ENCODE data around the gene TTC13. TPM values are rescaled to one million over a fixed set of nuclear protein-coding genes. Genes with fewer than 3 reads are reported as not detected.

TTC13 gene
- total RNA-seq, 2 experiments from 2014 or later = 24.9 to 25.0 TPM

DNA sequence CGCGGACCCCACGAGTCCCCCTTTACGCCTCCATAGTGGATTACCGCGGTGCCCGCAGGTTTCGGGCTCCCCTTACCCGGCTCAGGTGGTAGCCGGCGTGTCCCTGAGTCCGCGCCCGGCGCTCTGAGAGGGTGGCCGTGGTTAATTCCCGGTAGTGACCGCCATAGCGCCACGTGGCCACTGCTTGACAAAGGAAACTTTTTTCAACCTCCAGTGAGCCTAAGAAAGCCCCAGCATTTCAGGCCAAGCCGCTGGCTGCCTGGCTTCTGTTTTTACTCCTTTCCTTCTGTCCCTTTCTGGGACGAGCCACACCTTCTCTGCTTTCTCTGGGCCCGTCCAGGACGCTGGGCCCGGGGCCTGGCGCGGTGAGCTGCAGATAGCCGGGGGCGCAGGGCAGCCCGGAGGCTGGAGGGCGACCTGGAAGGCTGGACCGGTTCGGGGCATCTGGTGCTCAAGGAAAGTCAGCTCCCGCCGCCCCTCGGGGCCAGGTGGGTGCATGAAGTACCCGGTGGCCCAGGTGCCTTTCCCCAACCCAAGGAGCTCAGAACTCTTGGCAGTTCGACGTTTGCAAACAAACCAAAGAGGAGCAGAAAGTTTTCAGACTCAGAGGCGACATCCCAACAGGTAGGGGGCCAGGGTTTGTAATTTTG, 109.8 kb downstream of the TTC13 start:
- Histone ChIP-seq H3K27me3 (ENCODE audit: control insufficient read depth in 1 of 2, insufficient read depth in 2 of 2, low read length in 2 of 2) (peaks cover 17 to 21% of the 10 kb centered on the region in 2 experiments), H3K36me3 (ENCODE audit: insufficient read depth, low read length) (no peaks in the 10 kb centered on the region), H3K9me3 (ENCODE audit: control insufficient read depth in 1 of 2, insufficient read depth in 1 of 2, low read length in 2 of 2) (no peaks in the 10 kb centered on the region), H3K4me3 (ENCODE audit: low read length) (peak overlapping the region; percentile 64), H3K4me1 (ENCODE audit: insufficient read depth, low read length) (peaks cover 17% of the 10 kb centered on the region), H3K27ac (ENCODE audit: low read depth in 1 of 2, low read length in 2 of 2) (no peak overlapping the region)
- CTCF ChIA-PET = no interaction called here
- peak in 1 of 14 experiments; percentile 73 for DNase-seq
- H3K27me3 Mint-ChIP-seq = peaks cover 20% of the 10 kb centered on the region
- H3K36me3 Mint-ChIP-seq (ENCODE audit: low read depth) = no peaks in the 10 kb centered on the region
- no peak for ATAC-seq (ENCODE audit: poor library complexity)
- peaks cover 14% of the 10 kb centered on the region for H3K4me1 Mint-ChIP-seq (ENCODE audit: low read depth)
- intact Hi-C loops (cut with DNase I, micrococcal nuclease) = loop anchor here in 1 of 2 experiments (2.0 to 10.0 kb wide), 4 partner anchors 110 to 556 kb away; partner anchors contain the start of genes ARV1, COG2, EGLN1 and FAM89A
- H3K4me3 Mint-ChIP-seq = peak overlapping the region; percentile 93
- TF ChIP-seq, protein P1, sequence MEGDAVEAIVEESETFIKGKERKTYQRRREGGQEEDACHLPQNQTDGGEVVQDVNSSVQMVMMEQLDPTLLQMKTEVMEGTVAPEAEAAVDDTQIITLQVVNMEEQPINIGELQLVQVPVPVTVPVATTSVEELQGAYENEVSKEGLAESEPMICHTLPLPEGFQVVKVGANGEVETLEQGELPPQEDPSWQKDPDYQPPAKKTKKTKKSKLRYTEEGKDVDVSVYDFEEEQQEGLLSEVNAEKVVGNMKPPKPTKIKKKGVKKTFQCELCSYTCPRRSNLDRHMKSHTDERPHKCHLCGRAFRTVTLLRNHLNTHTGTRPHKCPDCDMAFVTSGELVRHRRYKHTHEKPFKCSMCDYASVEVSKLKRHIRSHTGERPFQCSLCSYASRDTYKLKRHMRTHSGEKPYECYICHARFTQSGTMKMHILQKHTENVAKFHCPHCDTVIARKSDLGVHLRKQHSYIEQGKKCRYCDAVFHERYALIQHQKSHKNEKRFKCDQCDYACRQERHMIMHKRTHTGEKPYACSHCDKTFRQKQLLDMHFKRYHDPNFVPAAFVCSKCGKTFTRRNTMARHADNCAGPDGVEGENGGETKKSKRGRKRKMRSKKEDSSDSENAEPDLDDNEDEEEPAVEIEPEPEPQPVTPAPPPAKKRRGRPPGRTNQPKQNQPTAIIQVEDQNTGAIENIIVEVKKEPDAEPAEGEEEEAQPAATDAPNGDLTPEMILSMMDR (IDR thresholded peaks at IDR 0.05) = no peak
- no peak overlapping the region for H3K27ac Mint-ChIP-seq
- POLR2A ChIA-PET = interaction anchor here (0.8 kb wide), 1 partner anchor 16 kb away, joined by 3 read pairs; no protein-coding TSS in a partner anchor
- H3K9me3 Mint-ChIP-seq = no peaks in the 10 kb centered on the region

DNA sequence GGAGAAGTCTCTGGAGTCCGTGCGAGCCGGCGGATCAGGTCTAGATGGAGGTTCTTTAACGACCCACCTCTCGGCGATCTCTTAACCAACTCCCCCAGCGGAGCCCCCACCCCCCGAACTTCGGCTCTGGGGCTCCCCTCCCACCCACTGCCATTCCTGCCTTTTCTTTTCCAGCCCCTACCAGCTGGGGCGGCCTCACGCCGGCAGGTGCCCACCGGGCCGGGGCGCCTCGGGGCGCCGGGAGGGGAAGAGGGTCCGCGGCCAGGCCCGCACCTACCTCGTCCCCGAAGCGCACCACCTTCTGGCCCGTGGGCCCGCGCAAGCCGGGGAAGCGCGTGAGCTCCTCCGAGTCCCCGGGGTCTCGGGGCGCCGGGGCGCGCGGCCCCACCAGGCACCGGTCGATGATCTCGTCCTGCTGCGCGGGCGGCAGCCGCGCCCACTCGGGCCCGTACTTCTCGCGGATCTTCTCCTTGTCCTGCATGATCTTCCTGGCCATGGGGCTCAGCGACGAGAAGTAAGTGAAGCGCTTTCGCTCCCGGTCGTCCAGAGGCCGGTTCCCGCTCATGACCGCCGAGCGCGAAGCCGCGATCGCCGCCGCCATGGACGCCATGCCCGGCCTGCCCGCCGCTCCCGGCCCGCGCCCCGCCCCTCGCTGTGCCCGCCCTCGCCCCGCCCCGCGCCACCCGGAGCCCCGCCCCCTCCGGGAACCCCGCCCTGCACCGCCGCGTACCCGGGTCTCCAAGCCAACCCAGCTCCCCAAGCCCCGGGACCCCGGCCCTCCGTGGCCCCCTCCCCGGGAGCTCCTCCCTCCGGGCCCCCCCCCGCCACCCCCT, 110.5 kb downstream of the TTC13 start, which contains the start of gene C1orf198:
Gene C1orf198, minus strand, starts transcription at position 619 of the 833 bp plus-strand sequence. Its CDS starts 9 bp downstream, at position 610.
- Mint-ChIP-seq H3K36me3 (ENCODE audit: low read depth) (no peaks in the 10 kb centered on the region), H3K27ac (no peak within 1 kb of the TSS)

More for the DNA sequence above, 110.5 kb downstream of the TTC13 start, which contains the start of gene C1orf198:
- H3K4me3 ChIP-seq (ENCODE audit: low read length) = peak within 1 kb of the TSS; percentile 64
- Mint-ChIP-seq H3K9me3 (no peaks in the 10 kb centered on the region), H3K4me1 (ENCODE audit: low read depth) (peaks cover 19% of the 10 kb centered on the region), H3K27me3 (peaks cover 20% of the 10 kb centered on the region), H3K4me3 (peak within 1 kb of the TSS; percentile 93)
- intact Hi-C loops (cut with DNase I, micrococcal nuclease) = loop anchor here in 1 of 2 experiments (2.0 to 10.0 kb wide), 4 partner anchors 111 to 557 kb away; partner anchors contain the start of genes ARV1, COG2, EGLN1 and FAM89A
- no peak within 1 kb of the TSS for H3K27ac ChIP-seq (ENCODE audit: low read depth in 1 of 2, low read length in 2 of 2)
- peaks cover 20% of the 10 kb centered on the region for H3K4me1 ChIP-seq (ENCODE audit: insufficient read depth, low read length)
- peak; percentile 57 to 86 (median 72) for DNase-seq
- TF ChIP-seq, protein P1 (IDR thresholded peaks at IDR 0.05) = no peak
- no peaks in the 10 kb centered on the region for H3K9me3 ChIP-seq (ENCODE audit: control insufficient read depth in 1 of 2, insufficient read depth in 1 of 2, low read length in 2 of 2)
- no peaks in the 10 kb centered on the region for H3K36me3 ChIP-seq (ENCODE audit: insufficient read depth, low read length)
- H3K27me3 ChIP-seq (ENCODE audit: control insufficient read depth in 1 of 2, insufficient read depth in 2 of 2, low read length in 2 of 2) = peaks cover 17 to 21% of the 10 kb centered on the region in 2 experiments
- ChIA-PET POLR2A (interaction anchor here (0.8 to 1.0 kb wide), 2 partner anchors 15 to 111 kb away, joined by 3 to 4 read pairs; partner anchors contain the start of genes ARV1 and TTC13), CTCF (interaction anchor here (1.1 kb wide), 1 partner anchor 87 kb away, joined by 5 read pairs; no protein-coding TSS in a partner anchor)
- ATAC-seq (ENCODE audit: poor library complexity) = peak; percentile 92
